NK-92 (cell line): ENCODE measurements around the gene CPHXL.

ENCODE experiments used
- DNase-seq: peaks from one replicate; lab custom pipeline; 2025; ENCODE audit not compliant: unreplicated experiment; lab: John Stamatoyannopoulos, UW

Gene CPHXL

DNA sequence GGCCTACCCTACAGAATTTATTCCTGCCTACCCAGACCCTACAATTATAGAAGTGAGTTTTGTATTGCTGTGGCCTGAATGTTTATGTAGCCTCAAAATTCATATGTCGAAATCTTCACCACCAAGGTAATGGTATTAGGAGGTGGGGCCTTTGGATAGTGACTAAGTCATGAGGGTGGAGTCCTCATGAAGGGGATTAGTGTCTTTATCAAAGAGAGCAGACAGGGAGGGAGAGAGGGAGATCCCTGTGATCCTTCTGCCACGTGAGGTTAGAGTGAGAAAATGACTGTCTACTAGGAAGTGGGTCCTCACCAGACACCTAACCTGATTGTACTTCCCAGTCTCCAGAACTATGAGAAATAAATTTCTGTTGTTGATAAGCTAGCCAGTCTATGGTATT is 24.0 kb downstream of the CPHXL start:
- no peak for DNase-seq

DNA sequence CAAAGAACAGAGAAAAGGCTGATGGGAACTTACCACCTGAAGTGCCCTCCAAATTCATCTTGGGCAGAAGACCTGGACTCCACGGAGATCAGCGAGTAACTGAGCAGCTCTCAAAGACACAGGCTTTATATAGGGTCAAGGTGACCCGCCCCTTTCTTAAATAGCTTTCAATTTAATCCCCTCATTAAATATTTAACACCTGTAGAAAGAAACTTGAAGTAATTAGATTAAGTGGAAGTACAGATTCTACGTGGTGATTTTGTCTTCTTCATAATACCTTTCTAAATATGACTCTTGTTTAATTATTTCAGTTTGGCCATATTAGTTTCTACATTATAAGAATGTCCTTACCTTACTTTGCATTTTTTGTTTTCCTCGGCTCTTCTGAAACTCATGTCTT is 24.9 kb downstream of the CPHXL start, which contains the start of gene DUXB:
Gene DUXB (minus strand): TSS at position 101 of the 400 bp plus-strand sequence. CDS start 43 bp downstream, at position 58.
- DNase-seq: no peak

- DNase-seq: no peak
Measured at GRCh38 chr16:75697571-75697970, 28.7 kb downstream of the CPHXL start.

DNA sequence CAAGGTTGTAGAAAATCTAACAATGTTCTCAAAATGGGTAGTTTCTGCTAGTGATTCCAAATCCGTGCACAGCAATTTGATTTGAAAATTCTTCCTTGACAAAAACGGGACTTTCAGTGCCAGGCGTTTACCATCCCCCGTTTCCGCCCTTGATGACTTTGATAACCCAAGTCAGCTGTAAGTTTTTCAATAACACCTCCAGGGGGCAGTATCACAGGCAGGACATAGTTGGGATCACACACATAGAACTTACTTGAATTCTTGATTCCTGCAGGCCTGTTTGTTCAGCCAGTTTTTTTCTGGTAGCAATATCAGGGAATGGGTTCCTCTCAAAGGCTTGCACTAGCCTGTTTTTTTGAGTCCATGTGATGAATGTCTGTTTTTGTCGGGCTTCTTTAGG is 30.6 kb downstream of the CPHXL start:
- DNase-seq: no peak

DNA sequence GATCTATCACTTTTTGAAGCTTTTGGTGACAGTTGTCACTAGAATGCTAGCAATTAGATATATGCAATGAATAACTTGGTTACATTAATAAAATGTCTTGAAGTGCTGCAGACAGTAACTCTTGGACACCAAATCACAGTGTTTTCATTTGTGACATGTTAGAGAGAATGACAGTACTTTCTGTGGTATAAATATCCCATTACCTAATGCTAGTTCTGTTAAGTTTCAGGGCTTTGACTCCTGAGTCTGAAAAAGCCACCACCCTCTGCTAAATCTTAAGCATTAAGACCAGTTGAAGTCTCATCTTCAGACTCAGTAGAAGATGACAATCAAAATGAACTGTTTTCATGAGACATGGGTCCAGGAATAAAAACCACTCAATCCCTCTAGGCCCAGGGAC is 38.9 kb downstream of the CPHXL start:
- no peak for DNase-seq

DNA sequence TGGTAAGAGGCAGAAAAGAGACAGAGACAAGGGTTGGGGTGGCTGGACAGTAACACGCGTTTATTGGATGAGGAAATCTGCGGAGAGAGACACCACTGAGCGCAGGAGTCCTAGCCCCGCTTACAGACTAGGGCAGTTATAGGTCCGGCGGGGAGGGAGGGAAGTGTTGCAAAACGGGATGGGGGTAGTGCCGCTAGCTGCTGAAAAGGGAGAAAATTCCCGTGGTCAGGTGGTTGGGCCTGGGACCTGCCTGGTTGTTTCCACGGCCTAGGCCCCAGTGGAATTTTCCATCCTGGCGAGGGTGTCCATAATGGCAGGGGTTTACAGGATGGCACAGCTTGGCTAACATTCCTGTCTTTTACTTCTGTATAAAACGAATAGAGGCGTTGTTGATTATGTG is 44.0 kb downstream of the CPHXL start:
- no peak for DNase-seq

DNA sequence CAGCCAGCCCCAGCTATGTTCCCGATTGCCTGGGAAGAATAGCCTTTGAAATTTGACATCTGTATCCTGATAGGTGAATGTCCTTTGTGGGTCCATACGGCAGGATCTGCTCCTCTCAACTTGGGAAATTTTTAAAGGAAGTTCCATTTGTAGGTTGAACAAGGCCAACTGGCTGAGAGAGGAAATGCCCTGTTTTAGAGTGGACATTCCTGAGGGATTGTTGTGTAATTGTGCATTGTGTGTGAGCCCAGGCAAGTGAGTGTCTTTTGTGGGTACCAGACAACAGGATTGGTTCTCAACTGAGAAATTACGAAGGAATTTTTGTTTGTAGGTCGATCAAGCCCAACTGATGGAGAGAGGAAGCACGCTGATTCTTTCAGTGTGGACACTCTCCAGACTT is 46.9 kb downstream of the CPHXL start:
- DNase-seq: no peak

GRCh38 chr16:75676909-75677308 is 49.4 kb downstream of the CPHXL start, which contains the start of gene CPHXL2:
Gene CPHXL2, minus strand, starts transcription at chr16:75677009. Its CDS starts 10 bp downstream, at chr16:75676999.
- no peak for DNase-seq

DNA sequence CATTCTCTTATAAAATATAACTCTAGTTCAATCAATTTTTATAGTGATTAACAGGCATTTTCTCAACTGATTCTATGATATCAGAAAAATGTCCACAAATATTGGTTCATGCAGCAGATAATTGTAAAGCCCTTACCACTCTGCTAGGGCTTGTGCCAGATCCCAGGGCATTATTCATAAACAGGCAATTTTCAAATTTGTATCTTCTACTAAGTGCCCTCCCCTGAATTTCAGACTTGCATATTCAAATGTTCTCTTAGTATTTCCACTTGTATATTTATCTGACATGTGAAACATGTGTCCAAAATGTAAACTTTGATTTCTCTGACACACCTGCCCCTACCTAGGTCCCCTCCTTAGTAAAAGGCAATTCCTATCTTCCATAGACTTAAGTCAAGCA is 58.8 kb downstream of the CPHXL start:
- DNase-seq: no peak
